KOPT-K1 (cell line): Measurements from ENCODE around the gene DUSP22.

ENCODE experiments used
- H3K27ac ChIP-seq: fragments of 200-600 bp; sonication (generic); 2 replicates; pipeline ENCODE4 v1.5.1; 2016; ENCODE audit warnings: antibody characterized with exemption, mild to moderate bottlenecking, low read depth, low read length; ENCODE audit not compliant: poor library complexity, severe bottlenecking
- H3K36me3 ChIP-seq: fragments of 200-600 bp; sonication (generic); 2 replicates; pipeline ENCODE4 v1.5.1; 2017; ENCODE audit warnings: antibody characterized with exemption, mild to moderate bottlenecking, low read length, moderate library complexity; ENCODE audit not compliant: insufficient read depth
- H3K9me3 ChIP-seq: fragments of 200-600 bp; sonication (generic); 2 replicates; pipeline ENCODE4 v1.5.1; 2017; ENCODE audit warnings: antibody characterized with exemption, low read length, mild to moderate bottlenecking; ENCODE audit not compliant: insufficient read depth, poor library complexity, severe bottlenecking

DUSP22 gene

GRCh38 chr6:380234-381218 is 88.2 kb downstream of the DUSP22 start:
- Histone ChIP-seq H3K27ac (no peak overlapping the region), H3K36me3 (no peaks in the 10 kb centered on the region), H3K9me3 (no peaks in the 10 kb centered on the region)

- no peaks in the 10 kb centered on the region for H3K36me3 ChIP-seq
- H3K9me3 ChIP-seq, result no peaks in the 10 kb centered on the region
These were observed 89.6 kb downstream of the DUSP22 start for GRCh38 chr6:381742-382461.

GRCh38 chr6:382883-383810 is 90.9 kb downstream of the DUSP22 start:
- Histone ChIP-seq H3K9me3 (no peaks in the 10 kb centered on the region), H3K36me3 (no peaks in the 10 kb centered on the region)

More at GRCh38 chr6:381742-382461, 89.6 kb downstream of the DUSP22 start:
- H3K27ac ChIP-seq, result no peak overlapping the region

GRCh38 chr6:383856-384255 is 91.6 kb downstream of the DUSP22 start:
- Histone ChIP-seq H3K9me3 (no peaks in the 10 kb centered on the region), H3K27ac (no peak overlapping the region), H3K36me3 (no peaks in the 10 kb centered on the region)

More at GRCh38 chr6:382883-383810, 90.9 kb downstream of the DUSP22 start:
- no peak overlapping the region for H3K27ac ChIP-seq

- no peaks in the 10 kb centered on the region for H3K36me3 ChIP-seq
- no peak overlapping the region for H3K27ac ChIP-seq
- H3K9me3 ChIP-seq, result no peaks in the 10 kb centered on the region
These were observed 92.6 kb downstream of the DUSP22 start for GRCh38 chr6:384898-385297.

GRCh38 chr6:385614-386013 is 93.3 kb downstream of the DUSP22 start:
- H3K27ac ChIP-seq, result no peak overlapping the region
- no peaks in the 10 kb centered on the region for H3K36me3 ChIP-seq
- H3K9me3 ChIP-seq, result no peaks in the 10 kb centered on the region

GRCh38 chr6:386688-387266 is 94.5 kb downstream of the DUSP22 start:
- H3K27ac ChIP-seq, result no peak overlapping the region
- no peaks in the 10 kb centered on the region for H3K9me3 ChIP-seq
- H3K36me3 ChIP-seq, result no peaks in the 10 kb centered on the region

GRCh38 chr6:387293-387741 is 95.0 kb downstream of the DUSP22 start:
- no peaks in the 10 kb centered on the region for H3K36me3 ChIP-seq
- H3K27ac ChIP-seq, result no peak overlapping the region
- no peaks in the 10 kb centered on the region for H3K9me3 ChIP-seq

- Histone ChIP-seq H3K36me3 (no peaks in the 10 kb centered on the region), H3K9me3 (no peaks in the 10 kb centered on the region), H3K27ac (no peak overlapping the region)
These were observed 96.1 kb downstream of the DUSP22 start for GRCh38 chr6:388202-388903.

- Histone ChIP-seq H3K9me3 (no peaks in the 10 kb centered on the region), H3K27ac (no peak overlapping the region), H3K36me3 (no peaks in the 10 kb centered on the region)
These were observed 96.9 kb downstream of the DUSP22 start for GRCh38 chr6:389143-389542.

GRCh38 chr6:389622-390021 is 97.3 kb downstream of the DUSP22 start:
- H3K9me3 ChIP-seq, result no peaks in the 10 kb centered on the region
- H3K36me3 ChIP-seq, result no peaks in the 10 kb centered on the region
- H3K27ac ChIP-seq, result no peak overlapping the region

- H3K27ac ChIP-seq, result no peak overlapping the region
- H3K36me3 ChIP-seq, result no peaks in the 10 kb centered on the region
- no peaks in the 10 kb centered on the region for H3K9me3 ChIP-seq
These were observed 98.7 kb downstream of the DUSP22 start for GRCh38 chr6:390914-391558.

- Histone ChIP-seq H3K36me3 (no peaks in the 10 kb centered on the region), H3K27ac (no peak within 1 kb of the TSS), H3K9me3 (no peaks in the 10 kb centered on the region)
These were observed 99.5 kb downstream of the DUSP22 start, which contains the start of gene IRF4 for GRCh38 chr6:391559-392440. Gene IRF4, plus strand, starts transcription at chr6:391752. Its CDS starts 1,401 bp downstream, at chr6:393153.
